Dendritic cell treated with granulocyte-macrophage colony-stimulating factor and Interleukin-4, amounts not matched to agents 40 ng/mL and 50 ng/mL, for 4 days (primary cell): Measurements from ENCODE around the gene TEX264.
A peak's percentile ranks its signal among the peaks of the same experiment; 100 is the strongest.
"Not testable (repeated sequence)": the region's sequence is repeated elsewhere in the genome, so short reads cannot be mapped to it uniquely, and the experiment has no call there.

ENCODE experiments used
- H3K27ac Mint-ChIP-seq: one replicate; pipeline ENCODE4 v1.8.0; 2022; ENCODE audit warnings: mild to moderate bottlenecking, mixed read lengths
- H3K27me3 Mint-ChIP-seq: one replicate; pipeline ENCODE4 v1.8.0; 2022; ENCODE audit warnings: mild to moderate bottlenecking, mixed read lengths
- H3K36me3 Mint-ChIP-seq: one replicate; pipeline ENCODE4 v1.8.0; 2022; ENCODE audit warnings: low read depth, mixed read lengths
- H3K4me1 Mint-ChIP-seq: one replicate; pipeline ENCODE4 v1.8.0; 2022; ENCODE audit warnings: low read depth, mixed read lengths
- H3K4me3 Mint-ChIP-seq: one replicate; pipeline ENCODE4 v1.8.0; 2022; ENCODE audit warnings: mild to moderate bottlenecking, moderate library complexity, mixed read lengths
- H3K9me3 Mint-ChIP-seq: one replicate; pipeline ENCODE4 v1.8.0; 2022; ENCODE audit warnings: mixed read lengths
- intact Hi-C: fragments of 100-400 bp; cut with micrococcal nuclease; formaldehyde crosslinking; loops from one replicate; pipeline ENCODE4 v1.15.0; 2022

The TEX264 gene

GRCh38 chr3:51719410-51720025 lies 48.5 kb downstream of the TEX264 start:
- intact Hi-C loops, result loop anchor here (1.0 kb wide), 1 partner anchor 81 kb away; no protein-coding TSS in a partner anchor
- Mint-ChIP-seq H3K36me3 (no peaks in the 10 kb centered on the region), H3K4me3 (no peak overlapping the region)

GRCh38 chr3:51720292-51721061 lies 49.4 kb downstream of the TEX264 start:
- H3K27ac Mint-ChIP-seq, result no peak overlapping the region
- no peaks in the 10 kb centered on the region for H3K36me3 Mint-ChIP-seq
- H3K4me1 Mint-ChIP-seq, result peaks cover 6% of the 10 kb centered on the region
- no peak overlapping the region for H3K4me3 Mint-ChIP-seq
- intact Hi-C loops, result no loop called here
- no peaks in the 10 kb centered on the region for H3K9me3 Mint-ChIP-seq
- peaks cover 2% of the 10 kb centered on the region for H3K27me3 Mint-ChIP-seq

More at GRCh38 chr3:51719410-51720025, 48.5 kb downstream of the TEX264 start:
- Mint-ChIP-seq H3K27ac (no peak overlapping the region), H3K9me3 (no peaks in the 10 kb centered on the region), H3K27me3 (peaks cover 2% of the 10 kb centered on the region), H3K4me1 (peaks cover 6% of the 10 kb centered on the region)

- Mint-ChIP-seq H3K27me3 (peaks cover 2% of the 10 kb centered on the region), H3K4me3 (no peak overlapping the region), H3K4me1 (peaks cover 6% of the 10 kb centered on the region), H3K36me3 (no peaks in the 10 kb centered on the region), H3K9me3 (no peaks in the 10 kb centered on the region), H3K27ac (no peak overlapping the region)
- intact Hi-C loops, result no loop called here
Measured at GRCh38 chr3:51721062-51721745, 50.2 kb downstream of the TEX264 start.

GRCh38 chr3:51722362-51722761 lies 51.3 kb downstream of the TEX264 start:
- H3K9me3 Mint-ChIP-seq, result no peaks in the 10 kb centered on the region
- intact Hi-C loops, result no loop called here

GRCh38 chr3:51727500-51727899 lies 56.4 kb downstream of the TEX264 start:
- no peak overlapping the region for H3K27ac Mint-ChIP-seq
- H3K36me3 Mint-ChIP-seq, result no peaks in the 10 kb centered on the region
- no peaks in the 10 kb centered on the region for H3K9me3 Mint-ChIP-seq
- no peak overlapping the region for H3K4me3 Mint-ChIP-seq
- H3K4me1 Mint-ChIP-seq, result no peaks in the 10 kb centered on the region
- peaks cover 9% of the 10 kb centered on the region for H3K27me3 Mint-ChIP-seq
- intact Hi-C loops, result no loop called here

More at GRCh38 chr3:51722362-51722761, 51.3 kb downstream of the TEX264 start:
- Mint-ChIP-seq H3K27me3 (peaks cover 2% of the 10 kb centered on the region), H3K4me3 (no peak overlapping the region), H3K36me3 (no peaks in the 10 kb centered on the region), H3K27ac (no peak overlapping the region), H3K4me1 (peaks cover 6% of the 10 kb centered on the region)

- intact Hi-C loops, result no loop called here
- H3K27ac Mint-ChIP-seq, result no peak overlapping the region
- H3K4me3 Mint-ChIP-seq, result no peak overlapping the region
- H3K36me3 Mint-ChIP-seq, result no peaks in the 10 kb centered on the region
- no peaks in the 10 kb centered on the region for H3K9me3 Mint-ChIP-seq
- H3K27me3 Mint-ChIP-seq, result peaks cover 10% of the 10 kb centered on the region
- H3K4me1 Mint-ChIP-seq, result peaks cover 2% of the 10 kb centered on the region
Measured at GRCh38 chr3:51729042-51729633, 58.1 kb downstream of the TEX264 start.

- Mint-ChIP-seq H3K27me3 (peaks cover 8% of the 10 kb centered on the region), H3K36me3 (no peaks in the 10 kb centered on the region), H3K4me1 (peaks cover 32% of the 10 kb centered on the region), H3K27ac (no peak overlapping the region), H3K9me3 (no peaks in the 10 kb centered on the region), H3K4me3 (no peak overlapping the region)
- intact Hi-C loops, result no loop called here
Measured at GRCh38 chr3:51733859-51734571, 63.0 kb downstream of the TEX264 start.

GRCh38 chr3:51734572-51734907 lies 63.5 kb downstream of the TEX264 start:
- Mint-ChIP-seq H3K27ac (no peak overlapping the region), H3K4me1 (peaks cover 37% of the 10 kb centered on the region), H3K27me3 (peaks cover 4% of the 10 kb centered on the region), H3K4me3 (no peak overlapping the region), H3K36me3 (no peaks in the 10 kb centered on the region), H3K9me3 (no peaks in the 10 kb centered on the region)
- intact Hi-C loops, result no loop called here

- intact Hi-C loops, result no loop called here
- H3K27ac Mint-ChIP-seq, result no peak overlapping the region
- H3K36me3 Mint-ChIP-seq, result no peaks in the 10 kb centered on the region
- peaks cover 42% of the 10 kb centered on the region for H3K4me1 Mint-ChIP-seq
- H3K27me3 Mint-ChIP-seq, result peaks cover 4% of the 10 kb centered on the region
- no peaks in the 10 kb centered on the region for H3K9me3 Mint-ChIP-seq
- no peak overlapping the region for H3K4me3 Mint-ChIP-seq
Measured at GRCh38 chr3:51735039-51735438, 64.0 kb downstream of the TEX264 start.

GRCh38 chr3:51735950-51736349 lies 64.9 kb downstream of the TEX264 start:
- peaks cover 2% of the 10 kb centered on the region for H3K27me3 Mint-ChIP-seq
- no peaks in the 10 kb centered on the region for H3K36me3 Mint-ChIP-seq
- H3K27ac Mint-ChIP-seq, result no peak overlapping the region
- intact Hi-C loops, result no loop called here
- no peak overlapping the region for H3K4me3 Mint-ChIP-seq
- peaks cover 49% of the 10 kb centered on the region for H3K4me1 Mint-ChIP-seq
- no peaks in the 10 kb centered on the region for H3K9me3 Mint-ChIP-seq

- Mint-ChIP-seq H3K9me3 (no peaks in the 10 kb centered on the region), H3K4me1 (peaks cover 68% of the 10 kb centered on the region), H3K36me3 (no peaks in the 10 kb centered on the region), H3K4me3 (no peak overlapping the region), H3K27ac (peak overlapping the region; percentile 82), H3K27me3 (peaks cover 2% of the 10 kb centered on the region)
- intact Hi-C loops, result no loop called here
Measured at GRCh38 chr3:51739110-51739509, 68.1 kb downstream of the TEX264 start.

- H3K9me3 Mint-ChIP-seq, intact Hi-C loops, H3K36me3 Mint-ChIP-seq, H3K4me3 Mint-ChIP-seq, H3K27me3 Mint-ChIP-seq, H3K27ac Mint-ChIP-seq: not testable (repeated sequence)
- H3K4me1 Mint-ChIP-seq, result peaks cover 55% of the 10 kb centered on the region
Measured at GRCh38 chr3:51742320-51742719, 71.3 kb downstream of the TEX264 start.

- H3K9me3 Mint-ChIP-seq, H3K27me3 Mint-ChIP-seq, H3K4me3 Mint-ChIP-seq, H3K36me3 Mint-ChIP-seq, intact Hi-C loops: not testable (repeated sequence)
- Mint-ChIP-seq H3K27ac (peak overlapping the region; percentile 43), H3K4me1 (peaks cover 48% of the 10 kb centered on the region)
Measured at GRCh38 chr3:51742978-51743377, 71.9 kb downstream of the TEX264 start.
